ENCODE data around the gene IRF4. TPM values are rescaled to one million over a fixed set of nuclear protein-coding genes. Genes with fewer than 3 reads are reported as not detected.
A peak's percentile ranks its signal among the peaks of the same experiment; 100 is the strongest.
"Not testable (repeated sequence)": the region's sequence is repeated elsewhere in the genome, so short reads cannot be mapped to it uniquely, and the experiment has no call there.

IRF4 gene
- total RNA-seq, 2 experiments from 2014 or later = 94.2 to 95.1 TPM

DNA sequence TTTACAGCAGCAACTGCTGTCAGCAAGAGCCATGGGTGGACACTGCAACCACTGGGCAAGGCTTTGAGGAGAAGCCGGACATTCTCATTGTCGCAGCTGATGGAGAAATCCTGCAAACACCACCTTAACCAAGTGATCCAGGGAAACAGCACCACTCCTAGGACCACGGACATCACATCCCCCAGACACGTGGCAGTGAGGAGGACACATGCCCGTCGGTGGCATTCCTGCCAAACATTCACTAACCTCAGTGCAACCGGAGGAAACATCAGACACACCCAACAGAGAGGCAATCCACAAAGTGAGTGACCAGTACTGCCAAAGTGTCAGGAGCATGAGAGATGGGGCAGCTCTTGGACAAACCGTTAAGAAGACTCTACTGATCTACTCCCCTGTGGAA lies 16.6 kb upstream of the IRF4 start:
- DNase-seq = no peak
- Mint-ChIP-seq H3K9me3 (no peaks in the 10 kb centered on the region), H3K27me3 (peaks cover 16% of the 10 kb centered on the region), H3K4me1 (peaks cover 13% of the 10 kb centered on the region), H3K4me3 (no peak overlapping the region), H3K36me3 (no peaks in the 10 kb centered on the region), H3K27ac (no peak overlapping the region)
- POLR2A ChIA-PET = interaction anchor here (0.7 kb wide), 1 partner anchor 9 kb away, joined by 4 read pairs; no protein-coding TSS in a partner anchor
- no peak for ATAC-seq (ENCODE audit: low read depth)

DNA sequence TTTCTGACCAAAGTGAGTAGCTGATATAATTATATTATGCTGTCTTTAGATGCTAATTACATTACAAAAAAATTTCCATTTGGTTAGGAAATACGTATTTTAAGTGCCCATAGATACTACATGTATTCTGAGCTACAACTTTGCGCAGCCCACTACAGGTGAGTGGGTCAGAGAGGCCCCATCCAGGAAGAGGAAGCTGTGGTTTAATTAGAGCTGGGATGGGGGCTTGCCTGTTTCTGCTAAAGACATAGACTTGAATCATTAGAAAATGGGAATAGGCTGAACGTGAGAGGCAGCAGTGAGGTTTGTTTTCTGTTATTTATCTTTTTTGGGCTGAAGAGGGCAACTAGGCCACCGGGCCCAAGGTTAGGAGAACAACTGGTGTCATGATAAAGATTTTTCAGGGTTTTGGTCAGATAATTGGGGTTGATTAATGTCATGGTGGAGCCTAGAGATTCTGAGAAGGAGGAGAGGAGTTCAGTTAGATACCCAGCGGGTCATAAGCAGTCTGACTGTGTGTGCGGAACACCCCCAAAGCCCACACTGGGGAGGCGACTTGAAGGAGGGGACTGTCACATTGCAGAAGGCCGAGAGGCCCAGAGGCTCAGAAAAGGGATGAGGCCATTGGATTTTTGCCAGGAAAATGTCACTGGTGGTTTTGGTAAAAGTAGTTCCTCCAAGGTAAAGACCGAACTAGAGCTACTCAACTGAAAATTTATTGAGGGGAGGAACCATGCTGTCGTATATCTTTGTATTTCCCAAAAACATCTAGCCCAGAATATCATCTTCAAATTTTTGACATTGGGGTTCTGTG lies 14.5 kb upstream of the IRF4 start:
- Mint-ChIP-seq H3K27ac (no peak overlapping the region), H3K4me3 (no peak overlapping the region), H3K27me3 (peaks cover 23% of the 10 kb centered on the region), H3K9me3 (no peaks in the 10 kb centered on the region), H3K36me3 (no peaks in the 10 kb centered on the region), H3K4me1 (peaks cover 13% of the 10 kb centered on the region)
- DNase-seq (no peak), ATAC-seq (ENCODE audit: low read depth) (no peak)
- POLR2A ChIA-PET = interaction anchor here (0.5 to 1.4 kb wide), 2 partner anchors 46 to 188 kb away, joined by 3 read pairs; no protein-coding TSS in a partner anchor

DNA sequence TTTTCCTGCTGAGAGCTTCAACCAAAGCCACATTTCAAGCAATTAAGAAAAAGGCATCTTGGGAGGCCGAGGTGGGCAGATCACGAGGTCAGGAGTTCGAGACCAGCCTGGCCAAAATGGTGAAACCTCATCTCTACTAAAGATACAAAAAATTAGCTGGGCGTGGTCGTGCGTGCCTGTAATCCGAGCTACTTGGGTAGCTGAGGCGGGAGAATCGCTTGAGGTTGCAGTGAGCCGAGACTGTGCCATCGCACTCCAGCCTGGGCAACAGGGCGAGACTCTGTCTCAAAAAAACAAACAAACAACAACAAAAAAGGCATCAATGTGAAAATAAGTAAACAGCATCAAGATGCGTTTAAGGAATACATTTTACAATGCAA lies 13.9 kb upstream of the IRF4 start:
- DNase-seq; H3K4me3 Mint-ChIP-seq; H3K27ac Mint-ChIP-seq; POLR2A ChIA-PET; H3K9me3 Mint-ChIP-seq; H3K36me3 Mint-ChIP-seq; ATAC-seq (ENCODE audit: low read depth): not testable (repeated sequence)
- H3K4me1 Mint-ChIP-seq = peaks cover 12% of the 10 kb centered on the region
- H3K27me3 Mint-ChIP-seq = peaks cover 21% of the 10 kb centered on the region

DNA sequence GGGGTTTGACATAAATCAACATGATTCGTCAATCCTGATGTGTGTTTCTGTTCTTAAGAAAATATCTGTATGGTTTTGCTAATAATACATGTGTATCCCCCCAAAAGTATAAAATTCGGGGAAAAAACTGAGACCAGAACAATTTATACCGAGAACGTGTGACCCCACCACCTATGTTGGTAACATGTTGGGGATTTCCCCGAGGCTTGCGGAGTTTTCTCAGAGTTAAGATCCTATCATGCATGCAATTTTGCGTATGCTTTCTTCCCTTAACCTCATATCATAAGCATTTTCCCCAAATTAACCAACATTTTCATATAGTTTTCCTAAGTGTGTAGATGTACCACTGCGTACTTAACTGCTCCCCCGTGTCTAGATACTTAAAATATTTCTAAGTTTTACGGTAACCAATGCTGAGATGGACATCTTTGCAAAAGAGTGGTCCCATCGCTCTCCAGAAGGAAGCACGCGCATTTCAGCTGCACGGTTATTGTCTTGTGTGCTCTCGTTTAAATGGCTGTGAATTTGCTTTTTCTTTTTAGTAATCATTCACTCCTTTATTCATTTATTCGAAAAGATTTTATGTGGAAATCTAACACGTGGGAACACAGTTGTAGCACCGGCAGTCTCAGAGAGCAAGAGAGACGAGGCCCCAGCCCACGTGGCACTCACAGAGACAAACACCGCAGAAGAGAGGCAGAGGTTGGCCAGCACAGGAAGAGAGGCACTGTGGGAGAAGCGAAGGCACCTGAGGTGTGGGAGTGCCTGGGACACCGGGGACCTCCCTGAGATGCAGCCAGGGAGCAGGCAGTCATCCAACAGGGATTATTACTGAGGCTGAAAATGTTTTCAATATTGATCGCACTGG lies 13.2 kb upstream of the IRF4 start:
- no peaks in the 10 kb centered on the region for H3K36me3 Mint-ChIP-seq
- H3K27ac Mint-ChIP-seq = no peak overlapping the region
- DNase-seq (no peak), ATAC-seq (ENCODE audit: low read depth) (no peak)
- H3K27me3 Mint-ChIP-seq = peaks cover 19% of the 10 kb centered on the region
- no peaks in the 10 kb centered on the region for H3K9me3 Mint-ChIP-seq
- POLR2A ChIA-PET = no interaction called here
- no peak overlapping the region for H3K4me3 Mint-ChIP-seq
- H3K4me1 Mint-ChIP-seq = peaks cover 10% of the 10 kb centered on the region

DNA sequence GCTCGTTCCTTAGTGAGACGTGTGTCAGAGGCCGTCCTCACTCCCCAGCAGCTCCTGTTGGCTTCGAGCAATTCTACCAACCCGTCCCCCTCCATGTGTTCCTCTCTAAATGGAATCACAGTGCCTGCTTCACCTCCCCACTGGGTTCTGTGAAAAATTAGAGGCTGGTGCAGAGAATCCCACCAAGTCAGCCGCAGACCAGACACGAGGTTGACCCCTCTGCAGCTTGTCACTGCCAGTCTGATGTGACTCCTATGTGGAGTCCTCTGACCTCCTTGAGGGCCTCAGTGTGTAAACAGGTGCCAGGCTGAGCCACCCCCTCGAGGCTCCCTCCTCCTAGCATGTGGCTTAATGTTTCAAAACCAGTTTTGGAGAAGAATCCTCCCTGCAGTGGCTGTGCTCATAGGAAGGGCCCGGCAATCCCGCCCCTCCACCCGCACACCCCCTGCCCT lies 12.6 kb upstream of the IRF4 start:
- Mint-ChIP-seq H3K27ac (no peak overlapping the region), H3K4me1 (peaks cover 10% of the 10 kb centered on the region), H3K36me3 (no peaks in the 10 kb centered on the region), H3K9me3 (no peaks in the 10 kb centered on the region), H3K4me3 (no peak overlapping the region), H3K27me3 (peaks cover 15% of the 10 kb centered on the region)
- ATAC-seq (ENCODE audit: low read depth) (peak; percentile 22), DNase-seq (no peak)
- POLR2A ChIA-PET = no interaction called here

DNA sequence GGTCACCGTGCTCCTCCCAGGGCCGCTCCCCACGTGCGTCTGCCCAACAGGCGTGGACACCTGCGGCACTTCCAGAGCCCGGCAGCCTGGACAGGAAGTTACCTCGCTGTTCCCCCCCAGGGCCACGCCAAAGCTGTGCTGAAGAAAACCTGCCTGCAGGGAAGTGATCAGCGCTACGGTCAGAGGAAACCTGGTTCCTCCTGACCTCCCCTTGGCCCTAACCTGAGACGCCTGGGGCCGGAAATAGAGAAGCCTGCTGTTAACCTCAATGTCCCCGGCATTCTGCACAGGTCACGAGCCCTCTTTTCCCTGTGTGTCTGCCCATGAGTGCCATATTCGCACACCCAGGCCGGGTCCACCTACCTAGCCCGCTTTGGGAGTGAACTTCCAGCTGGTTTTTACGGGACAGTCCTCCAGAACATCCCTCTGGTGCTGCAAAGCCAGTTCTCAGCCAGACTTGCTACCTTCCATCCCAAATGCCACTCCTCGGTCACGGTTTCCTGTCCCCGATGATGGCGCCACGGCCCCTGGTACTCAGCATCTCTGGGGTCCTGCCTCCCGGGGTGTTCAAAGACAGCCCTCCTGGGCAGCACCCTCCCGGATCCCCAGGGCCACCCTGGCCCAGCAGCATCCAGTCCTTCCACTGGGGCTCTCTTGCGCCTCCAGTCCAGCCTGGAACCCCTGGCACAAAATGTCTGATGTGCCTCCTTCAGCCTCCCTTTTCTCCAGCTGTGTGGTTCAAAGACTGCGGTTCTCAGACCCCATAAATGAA lies 12.0 kb upstream of the IRF4 start:
- no peak for DNase-seq
- H3K4me3 Mint-ChIP-seq = no peak overlapping the region
- POLR2A ChIA-PET = no interaction called here
- peaks cover 11% of the 10 kb centered on the region for H3K27me3 Mint-ChIP-seq
- no peaks in the 10 kb centered on the region for H3K9me3 Mint-ChIP-seq
- H3K27ac Mint-ChIP-seq = peak overlapping the region; percentile 19
- peak; percentile 64 for ATAC-seq (ENCODE audit: low read depth)
- H3K36me3 Mint-ChIP-seq = no peaks in the 10 kb centered on the region
- H3K4me1 Mint-ChIP-seq = peaks cover 13% of the 10 kb centered on the region

DNA sequence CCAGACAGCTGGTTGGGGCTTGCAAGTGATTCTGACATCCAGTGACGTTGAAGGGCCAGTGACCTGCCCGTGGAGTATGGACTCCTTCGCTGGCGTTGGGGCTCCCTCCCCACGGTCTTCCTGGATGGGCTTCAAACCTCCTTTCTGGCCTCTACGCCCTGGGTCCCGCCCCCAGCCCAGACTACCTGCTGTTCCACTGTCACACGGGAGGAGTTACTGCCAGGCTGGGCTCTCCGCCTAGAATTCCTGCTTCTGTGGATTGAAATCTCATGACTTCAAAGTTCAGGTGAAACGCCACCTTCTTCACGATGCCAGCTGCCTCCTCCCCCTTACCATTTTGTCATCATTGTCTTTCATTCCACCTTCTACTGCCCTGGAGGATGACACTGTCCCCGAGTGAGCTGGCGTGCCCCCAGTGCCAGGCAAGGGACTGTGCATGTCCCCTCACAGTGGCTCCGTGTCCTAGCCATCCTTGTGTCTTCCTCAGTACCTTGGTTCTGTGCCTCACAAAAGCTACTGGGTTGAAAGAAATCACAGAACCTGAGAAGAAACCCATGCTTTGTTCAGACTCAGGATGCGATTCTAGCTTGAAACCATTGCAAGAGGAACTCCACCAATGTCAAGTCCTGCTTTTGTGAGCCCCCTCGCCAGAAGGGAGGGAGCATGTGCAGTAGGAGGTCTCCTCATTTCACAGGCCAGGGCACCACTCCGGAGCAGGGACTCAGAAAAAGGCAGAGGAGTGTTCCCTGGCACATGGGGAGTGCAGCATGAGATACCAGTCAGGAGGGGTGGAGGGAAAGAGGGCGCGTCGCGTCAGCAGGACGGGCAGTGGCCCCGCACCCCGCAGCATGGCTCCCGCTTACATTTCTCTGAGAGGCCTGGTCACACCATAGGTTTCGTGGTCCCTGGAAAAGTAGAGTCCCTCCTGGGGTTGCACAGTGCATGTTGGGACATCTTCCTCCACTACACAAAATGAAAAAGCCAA lies 11.0 kb upstream of the IRF4 start:
- POLR2A ChIA-PET = no interaction called here
- H3K4me1 Mint-ChIP-seq = peaks cover 15% of the 10 kb centered on the region
- H3K36me3 Mint-ChIP-seq = no peaks in the 10 kb centered on the region
- no peak for ATAC-seq (ENCODE audit: low read depth)
- no peak overlapping the region for H3K27ac Mint-ChIP-seq
- H3K27me3 Mint-ChIP-seq = peaks cover 7% of the 10 kb centered on the region
- DNase-seq = no peak
- H3K9me3 Mint-ChIP-seq = no peaks in the 10 kb centered on the region
- no peak overlapping the region for H3K4me3 Mint-ChIP-seq

DNA sequence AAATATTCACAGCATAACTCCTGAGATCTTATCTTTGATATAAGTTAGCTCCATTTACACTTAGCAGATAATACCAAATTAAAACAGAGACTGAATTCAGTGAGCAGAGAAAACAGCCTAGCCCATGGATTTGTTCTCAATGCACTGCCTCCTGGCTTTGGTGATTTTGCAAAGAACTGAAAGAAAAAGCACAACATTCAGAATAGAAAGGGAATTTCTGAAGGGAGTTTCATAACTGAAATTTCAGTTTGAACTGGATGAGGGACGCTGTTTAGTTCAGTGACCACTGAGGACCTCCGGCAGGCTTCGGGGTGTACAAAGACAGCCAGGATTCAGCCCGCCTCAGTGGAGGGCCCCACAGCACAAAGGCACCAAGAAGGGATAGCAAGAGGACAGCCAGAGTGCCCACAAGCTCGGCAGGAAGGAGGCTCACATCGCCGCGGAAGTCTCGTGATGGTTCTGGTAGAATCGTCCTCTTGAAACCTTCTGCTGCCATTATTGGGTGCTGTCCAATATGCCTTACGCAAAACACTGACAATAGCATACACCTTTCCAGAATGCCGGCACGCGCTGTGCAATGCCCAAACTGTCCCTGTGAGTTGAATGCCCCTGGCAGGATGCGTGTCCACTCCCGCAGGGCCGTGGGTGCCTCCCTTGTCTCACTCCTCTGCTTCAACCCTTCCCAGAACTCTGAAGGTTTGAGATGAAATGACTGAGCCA lies 9.7 kb upstream of the IRF4 start:
- Mint-ChIP-seq H3K27me3 (peaks cover 9% of the 10 kb centered on the region), H3K36me3 (no peaks in the 10 kb centered on the region), H3K4me3 (no peak overlapping the region), H3K27ac (no peak overlapping the region), H3K4me1 (peaks cover 13% of the 10 kb centered on the region), H3K9me3 (no peaks in the 10 kb centered on the region)
- POLR2A ChIA-PET = interaction anchor here (1.4 kb wide), 1 partner anchor 10 kb away, joined by 6 read pairs; the partner anchor contains the start of gene IRF4
- ATAC-seq (ENCODE audit: low read depth) (no peak), DNase-seq (no peak)

DNA sequence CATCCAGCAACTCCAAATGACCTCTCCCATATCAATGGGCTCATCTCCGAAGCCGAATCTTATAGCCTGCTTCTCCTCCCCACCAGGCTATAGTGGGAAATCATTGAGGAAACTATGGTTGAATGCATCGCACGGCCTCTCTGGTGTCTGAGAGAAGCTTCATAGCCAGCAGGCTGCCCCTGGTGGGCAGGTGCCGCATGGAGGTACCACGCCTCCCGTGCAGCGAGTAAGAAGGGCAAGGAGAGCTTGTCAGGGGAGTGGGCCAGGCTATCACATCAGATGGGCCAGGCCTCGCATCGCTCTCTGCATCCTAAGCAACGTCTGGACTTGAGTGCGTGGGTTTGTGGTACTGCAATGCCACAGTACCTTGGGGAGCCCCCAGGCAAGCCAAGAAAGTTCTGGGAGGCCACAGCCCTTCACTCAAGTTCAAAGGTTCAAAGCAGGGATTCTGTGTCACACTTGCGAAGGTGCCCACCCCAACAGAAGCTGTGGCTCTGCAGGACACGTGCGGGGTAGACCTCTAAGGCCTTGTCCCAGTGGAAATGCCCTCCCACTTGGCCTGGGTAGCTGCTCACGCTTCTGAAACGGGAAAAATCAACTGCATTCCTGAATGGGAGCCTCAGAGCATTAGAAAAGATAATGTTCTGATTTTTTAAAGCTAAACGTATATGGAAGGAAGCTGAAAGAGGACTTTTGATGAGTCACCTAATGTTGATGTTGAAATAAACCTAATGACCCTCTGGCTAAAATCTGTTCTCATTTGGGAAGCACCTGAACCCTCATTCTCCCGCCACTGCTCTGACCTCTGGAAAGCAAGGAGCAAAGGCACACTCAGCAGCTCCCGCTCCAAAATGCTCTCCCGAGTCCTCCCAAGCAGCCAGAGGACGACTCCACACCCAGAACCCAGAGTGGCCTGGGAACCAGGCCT lies 8.4 kb upstream of the IRF4 start:
- no peak overlapping the region for H3K27ac Mint-ChIP-seq
- peaks cover 10% of the 10 kb centered on the region for H3K4me1 Mint-ChIP-seq
- H3K36me3 Mint-ChIP-seq = no peaks in the 10 kb centered on the region
- POLR2A ChIA-PET = interaction anchor here (0.6 to 1.4 kb wide), 2 partner anchors 8 to 9 kb away, joined by 4 to 6 read pairs; partner anchors contain the start of gene IRF4
- no peak for ATAC-seq (ENCODE audit: low read depth)
- peaks cover 11% of the 10 kb centered on the region for H3K27me3 Mint-ChIP-seq
- no peak for DNase-seq
- no peaks in the 10 kb centered on the region for H3K9me3 Mint-ChIP-seq
- H3K4me3 Mint-ChIP-seq = no peak overlapping the region

DNA sequence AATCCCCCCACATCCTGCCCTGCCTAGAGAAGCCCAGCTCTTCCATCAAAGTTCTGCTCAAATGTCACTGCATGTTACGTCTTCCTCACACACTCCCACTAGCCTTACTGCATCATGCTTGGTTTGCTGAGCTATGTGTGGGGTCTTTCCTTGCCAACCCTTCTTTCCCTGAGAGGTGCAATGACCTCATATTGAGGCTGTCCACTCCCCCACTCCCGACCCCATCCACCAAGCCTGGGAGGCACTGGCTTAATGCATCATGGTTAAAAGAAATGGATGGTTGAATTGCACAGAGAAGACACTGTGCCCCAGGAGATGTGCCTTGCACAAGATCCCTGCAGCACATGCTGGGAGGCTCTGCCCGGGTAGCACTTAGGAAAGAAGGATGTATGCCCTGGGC lies 7.7 kb upstream of the IRF4 start:
- Mint-ChIP-seq H3K9me3 (no peaks in the 10 kb centered on the region), H3K27ac (no peak overlapping the region)

DNA sequence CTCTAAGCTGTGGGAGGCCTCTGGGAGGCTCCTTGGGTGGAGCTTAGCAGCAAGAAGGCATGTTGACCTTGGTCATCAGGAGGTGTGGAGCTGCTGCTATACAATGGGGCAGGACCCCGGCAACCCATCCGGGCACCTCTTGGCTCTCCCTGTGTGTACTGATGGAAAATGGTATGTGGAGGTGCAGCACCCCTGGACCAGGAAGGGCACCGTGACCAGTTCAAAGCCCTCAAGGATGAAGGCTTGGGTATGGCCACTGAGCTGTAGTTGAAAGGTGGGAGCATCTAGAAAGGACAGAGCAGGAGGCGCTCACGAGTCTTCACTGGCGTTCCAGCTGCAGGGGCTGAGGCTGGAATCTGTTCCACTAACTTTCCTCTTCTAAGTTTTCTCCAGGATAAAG lies 6.7 kb upstream of the IRF4 start:
- Mint-ChIP-seq H3K4me3 (no peak overlapping the region), H3K4me1 (peaks cover 12% of the 10 kb centered on the region), H3K9me3 (no peaks in the 10 kb centered on the region), H3K27me3 (peaks cover 11% of the 10 kb centered on the region), H3K27ac (no peak overlapping the region), H3K36me3 (no peaks in the 10 kb centered on the region)
- DNase-seq (no peak), ATAC-seq (ENCODE audit: low read depth) (no peak)
- POLR2A ChIA-PET = no interaction called here

More for the DNA sequence above, 7.7 kb upstream of the IRF4 start:
- Mint-ChIP-seq H3K4me3 (no peak overlapping the region), H3K27me3 (peaks cover 11% of the 10 kb centered on the region), H3K36me3 (no peaks in the 10 kb centered on the region), H3K4me1 (peaks cover 10% of the 10 kb centered on the region)
- POLR2A ChIA-PET = interaction anchor here (0.6 kb wide), 1 partner anchor 9 kb away, joined by 4 read pairs; no protein-coding TSS in a partner anchor
- ATAC-seq (ENCODE audit: low read depth) = no peak
- DNase-seq = no peak
